SU-DHL-6 (cell line): ENCODE results near the gene CLCA1.

Experiments
- H2AFZ ChIP-seq: fragments of 200-600 bp; sonication (generic); 2 replicates; pipeline ENCODE4 v1.6.1; 2014; ENCODE audit warnings: low read depth, mild to moderate bottlenecking, moderate library complexity, mixed read lengths, antibody characterized with exemption, low read length; ENCODE audit not compliant: severe bottlenecking
- H3F3A ChIP-seq: fragments of 200-600 bp; shearing (Covaris generic); 2 replicates; pipeline ENCODE4 v1.6.0; 2016; ENCODE audit warnings: antibody characterized with exemption, mild to moderate bottlenecking; ENCODE audit not compliant: insufficient read depth
- H3K27ac ChIP-seq: fragments of 200-600 bp; sonication (generic); 2 replicates; pipeline ENCODE4 v1.5.1; 2016; ENCODE audit warnings: low read depth, mild to moderate bottlenecking, low read length, moderate library complexity, mixed read lengths
- H3K27me3 ChIP-seq: fragments of 200-600 bp; sonication (generic), shearing (Covaris generic); 2 replicates; pipeline ENCODE4 v1.6.0; 2014; ENCODE audit warnings: mild to moderate bottlenecking, low read length
- H3K36me3 ChIP-seq: fragments of 200-600 bp; sonication (generic); 2 replicates; pipeline ENCODE4 v1.6.1; 2014; ENCODE audit warnings: mild to moderate bottlenecking, low read length, mixed read lengths
- H3K4me2 ChIP-seq: fragments of 300-600, 200-600 bp; shearing (Covaris generic), sonication (generic); 2 replicates; pipeline ENCODE4 v1.6.0; 2014; ENCODE audit warnings: low read length, low read depth, mild to moderate bottlenecking; ENCODE audit not compliant: poor library complexity, severe bottlenecking
- H3K4me3 ChIP-seq: fragments of 200-600 bp; sonication (generic); 2 replicates; pipeline ENCODE4 v1.5.1; 2014; ENCODE audit warnings: antibody characterized with exemption, low read length, mild to moderate bottlenecking, mixed read lengths; ENCODE audit not compliant: insufficient read depth, poor library complexity, severe bottlenecking
- H3K79me2 ChIP-seq: fragments of 200-600 bp; sonication (generic); 2 replicates; pipeline ENCODE4 v1.6.1; 2014; ENCODE audit warnings: mild to moderate bottlenecking, low read length, moderate library complexity; ENCODE audit not compliant: insufficient read depth
- H3K9ac ChIP-seq: fragments of 200-600 bp; sonication (generic); 2 replicates; pipeline ENCODE4 v1.7.0; 2014; ENCODE audit warnings: mild to moderate bottlenecking, low read length
- H3K9me2 ChIP-seq: fragments of 200-600 bp; sonication (generic); replicated peaks from 2 replicates; pipeline ENCODE4 v1.6.1; 2014; ENCODE audit warnings: low read length; ENCODE audit not compliant: insufficient read depth
- H3K9me3 ChIP-seq: fragments of 200-600 bp; sonication (generic); 2 replicates; pipeline ENCODE4 v1.6.1; 2014; ENCODE audit warnings: low read length, mixed read lengths; ENCODE audit not compliant: insufficient read depth
- H4K20me1 ChIP-seq: fragments of 200-600 bp; sonication (generic); 2 replicates; pipeline ENCODE4 v1.6.1; 2014; ENCODE audit warnings: low read depth, mild to moderate bottlenecking, antibody characterized with exemption, low read length, moderate library complexity, mixed read lengths
- EZH2phosphoT487 ChIP-seq: fragments of 200-600 bp; sonication (generic), shearing (Covaris generic); conservative IDR thresholded peaks from 2 replicates; pipeline ENCODE4 v1.6.1; 2018; ENCODE audit warnings: mild to moderate bottlenecking, antibody characterized with exemption, low read length, moderate library complexity, mixed read lengths
- TF ChIP-seq, protein P1 (sequence below): fragments of 200-600 bp; sonication (generic); IDR thresholded peaks from one replicate; pipeline ENCODE4 v1.5.1; 2017; ENCODE audit warnings: antibody characterized with exemption, mild to moderate bottlenecking, low read length, moderate library complexity; ENCODE audit not compliant: insufficient read depth, poor library complexity, severe bottlenecking

Gene CLCA1

DNA sequence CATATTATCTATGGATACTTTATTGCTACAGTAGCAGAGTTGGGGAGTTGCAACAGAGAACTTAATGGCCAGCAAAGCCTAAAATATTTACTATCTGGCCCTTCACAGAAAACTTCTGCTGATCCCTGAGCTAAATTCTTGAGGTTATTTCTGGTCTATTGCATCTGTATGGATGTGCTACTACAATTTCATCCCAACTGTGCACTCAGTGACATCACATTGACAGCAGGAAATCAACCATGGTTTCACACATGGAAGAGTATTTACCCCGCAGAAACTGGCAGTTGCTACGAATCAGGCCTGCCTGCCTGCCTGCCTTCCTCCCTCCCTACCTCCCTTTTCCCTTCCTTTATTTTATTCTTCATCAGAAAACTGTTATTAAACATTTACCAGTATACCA is 32.7 kb upstream of the CLCA1 start:
- Histone ChIP-seq H3K79me2 (no peaks in the 10 kb centered on the region), H3K9me3 (no peaks in the 10 kb centered on the region)

DNA sequence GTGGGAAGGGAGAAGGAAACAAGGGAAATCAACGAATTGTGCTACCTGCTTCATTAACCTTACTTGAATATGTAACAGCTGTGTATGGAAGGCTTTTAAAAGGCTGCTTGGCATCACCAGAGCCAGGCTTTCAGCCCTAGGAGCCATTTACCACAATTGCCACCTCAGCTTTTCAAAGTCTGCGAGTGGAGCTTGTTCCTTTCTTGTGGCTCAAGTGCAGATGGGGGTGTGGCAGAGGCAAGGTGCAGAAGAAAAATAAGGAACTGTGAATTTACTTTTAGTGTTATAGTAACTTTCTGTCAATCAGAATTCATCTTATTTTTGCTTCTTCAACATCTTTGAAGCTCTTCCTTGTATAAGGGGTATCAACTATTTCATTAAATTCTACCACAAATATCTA is 27.1 kb upstream of the CLCA1 start:
- H4K20me1 ChIP-seq: no peaks in the 10 kb centered on the region
- no peaks in the 10 kb centered on the region for H3K27me3 ChIP-seq
- no peaks in the 10 kb centered on the region for H3K9me2 ChIP-seq
- H3K79me2 ChIP-seq: no peaks in the 10 kb centered on the region
- H3K9ac ChIP-seq: no peak overlapping the region
- TF ChIP-seq, protein P1, sequence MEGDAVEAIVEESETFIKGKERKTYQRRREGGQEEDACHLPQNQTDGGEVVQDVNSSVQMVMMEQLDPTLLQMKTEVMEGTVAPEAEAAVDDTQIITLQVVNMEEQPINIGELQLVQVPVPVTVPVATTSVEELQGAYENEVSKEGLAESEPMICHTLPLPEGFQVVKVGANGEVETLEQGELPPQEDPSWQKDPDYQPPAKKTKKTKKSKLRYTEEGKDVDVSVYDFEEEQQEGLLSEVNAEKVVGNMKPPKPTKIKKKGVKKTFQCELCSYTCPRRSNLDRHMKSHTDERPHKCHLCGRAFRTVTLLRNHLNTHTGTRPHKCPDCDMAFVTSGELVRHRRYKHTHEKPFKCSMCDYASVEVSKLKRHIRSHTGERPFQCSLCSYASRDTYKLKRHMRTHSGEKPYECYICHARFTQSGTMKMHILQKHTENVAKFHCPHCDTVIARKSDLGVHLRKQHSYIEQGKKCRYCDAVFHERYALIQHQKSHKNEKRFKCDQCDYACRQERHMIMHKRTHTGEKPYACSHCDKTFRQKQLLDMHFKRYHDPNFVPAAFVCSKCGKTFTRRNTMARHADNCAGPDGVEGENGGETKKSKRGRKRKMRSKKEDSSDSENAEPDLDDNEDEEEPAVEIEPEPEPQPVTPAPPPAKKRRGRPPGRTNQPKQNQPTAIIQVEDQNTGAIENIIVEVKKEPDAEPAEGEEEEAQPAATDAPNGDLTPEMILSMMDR: no peak
- TF ChIP-seq EZH2phosphoT487: no peak
- H3K4me3 ChIP-seq: no peak overlapping the region
- no peaks in the 10 kb centered on the region for H3K36me3 ChIP-seq
- H3K27ac ChIP-seq: no peak overlapping the region
- H3K4me2 ChIP-seq: no peak overlapping the region
- H3K9me3 ChIP-seq: no peaks in the 10 kb centered on the region
- H3F3A ChIP-seq: no peaks in the 10 kb centered on the region
- no peak overlapping the region for H2AFZ ChIP-seq

More for the DNA sequence above, 32.7 kb upstream of the CLCA1 start:
- no peak overlapping the region for H3K4me3 ChIP-seq
- H3F3A ChIP-seq: no peaks in the 10 kb centered on the region
- H2AFZ ChIP-seq: no peak overlapping the region
- no peaks in the 10 kb centered on the region for H4K20me1 ChIP-seq
- no peaks in the 10 kb centered on the region for H3K36me3 ChIP-seq
- H3K4me2 ChIP-seq: no peak overlapping the region
- H3K9ac ChIP-seq: no peak overlapping the region
- H3K27ac ChIP-seq: no peak overlapping the region
- H3K9me2 ChIP-seq: no peaks in the 10 kb centered on the region
- H3K27me3 ChIP-seq: no peaks in the 10 kb centered on the region
- no peak for TF ChIP-seq EZH2phosphoT487
- TF ChIP-seq, protein P1: no peak

DNA sequence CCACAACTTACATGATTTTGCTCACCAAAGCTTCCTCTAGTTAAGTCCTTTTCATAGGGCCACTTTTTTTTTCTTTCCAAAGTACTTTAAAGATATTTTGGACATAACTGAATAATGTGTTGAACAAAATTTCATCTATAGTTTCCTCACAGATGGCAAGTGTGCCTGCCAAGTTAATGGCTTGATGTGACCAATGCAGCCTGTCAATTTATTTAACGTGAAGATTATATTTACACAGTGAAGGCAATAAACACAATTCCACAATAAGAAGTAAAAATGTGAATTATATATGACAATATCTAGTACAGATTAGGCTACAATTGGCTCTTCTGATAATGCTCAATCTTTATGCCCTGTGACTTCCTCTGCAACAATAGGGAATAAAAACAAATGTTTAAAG is 26.7 kb upstream of the CLCA1 start:
- H3K9ac ChIP-seq: no peak overlapping the region
- no peaks in the 10 kb centered on the region for H3K9me3 ChIP-seq
- H3K79me2 ChIP-seq: no peaks in the 10 kb centered on the region
- H3K36me3 ChIP-seq: no peaks in the 10 kb centered on the region
- no peak for TF ChIP-seq EZH2phosphoT487
- TF ChIP-seq, protein P1: no peak
- no peaks in the 10 kb centered on the region for H3K9me2 ChIP-seq
- H3F3A ChIP-seq: no peaks in the 10 kb centered on the region
- no peaks in the 10 kb centered on the region for H4K20me1 ChIP-seq
- H3K27me3 ChIP-seq: no peaks in the 10 kb centered on the region
- no peak overlapping the region for H2AFZ ChIP-seq
- no peak overlapping the region for H3K27ac ChIP-seq
- no peak overlapping the region for H3K4me3 ChIP-seq
- H3K4me2 ChIP-seq: no peak overlapping the region
